ENCODE measurements around the gene EPDR1.

Gene EPDR1

DNA sequence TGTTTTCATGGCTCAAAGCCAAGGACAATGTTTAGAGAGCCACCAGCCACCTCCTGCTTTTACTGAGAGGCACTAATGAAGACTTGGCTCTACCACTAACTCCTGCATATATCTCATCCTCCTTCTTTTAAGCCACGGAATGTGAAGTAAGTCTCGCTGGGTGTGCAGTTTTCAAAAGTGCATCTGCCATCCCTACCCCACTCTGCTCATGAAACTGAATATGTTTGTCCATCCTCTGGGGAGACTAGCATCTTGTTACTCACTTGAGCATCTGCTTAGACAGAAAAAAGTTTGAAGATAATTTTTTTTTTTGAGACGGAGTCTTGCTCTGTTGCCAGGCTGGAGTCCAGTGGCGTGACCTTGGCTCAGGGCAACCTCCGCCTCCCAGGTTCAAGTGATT is 40.8 kb downstream of the EPDR1 start:
- H3K27ac ChIP-seq (ENCODE audit: low read depth, low read length), result no peak overlapping the region
- no peak overlapping the region for H3K4me2 ChIP-seq (ENCODE audit: low read depth, low read length, poor library complexity, severe bottlenecking)
- H3K9me2 ChIP-seq (replicated peaks; ENCODE audit: insufficient read depth, low read length), result no peaks in the 10 kb centered on the region
- H3F3A ChIP-seq (ENCODE audit: insufficient read depth), result no peaks in the 10 kb centered on the region
- no peaks in the 10 kb centered on the region for H3K9me3 ChIP-seq (ENCODE audit: insufficient read depth, low read length)
- H3K79me2 ChIP-seq (ENCODE audit: insufficient read depth, low read length), result no peaks in the 10 kb centered on the region
- no peak overlapping the region for H2AFZ ChIP-seq (ENCODE audit: low read depth, low read length, severe bottlenecking)
- H3K27me3 ChIP-seq (ENCODE audit: low read length), result no peaks in the 10 kb centered on the region
- H3K4me3 ChIP-seq (ENCODE audit: insufficient read depth, low read length, poor library complexity, severe bottlenecking), result no peak overlapping the region
- no peaks in the 10 kb centered on the region for H3K36me3 ChIP-seq (ENCODE audit: low read length)
- no peaks in the 10 kb centered on the region for H4K20me1 ChIP-seq (ENCODE audit: low read depth, low read length)
- H3K9ac ChIP-seq (ENCODE audit: low read length), result no peak overlapping the region
- no peak for TF ChIP-seq EZH2phosphoT487 (conservative IDR thresholded peaks at IDR 0.05; ENCODE audit: low read length)
- TF ChIP-seq, protein P1, sequence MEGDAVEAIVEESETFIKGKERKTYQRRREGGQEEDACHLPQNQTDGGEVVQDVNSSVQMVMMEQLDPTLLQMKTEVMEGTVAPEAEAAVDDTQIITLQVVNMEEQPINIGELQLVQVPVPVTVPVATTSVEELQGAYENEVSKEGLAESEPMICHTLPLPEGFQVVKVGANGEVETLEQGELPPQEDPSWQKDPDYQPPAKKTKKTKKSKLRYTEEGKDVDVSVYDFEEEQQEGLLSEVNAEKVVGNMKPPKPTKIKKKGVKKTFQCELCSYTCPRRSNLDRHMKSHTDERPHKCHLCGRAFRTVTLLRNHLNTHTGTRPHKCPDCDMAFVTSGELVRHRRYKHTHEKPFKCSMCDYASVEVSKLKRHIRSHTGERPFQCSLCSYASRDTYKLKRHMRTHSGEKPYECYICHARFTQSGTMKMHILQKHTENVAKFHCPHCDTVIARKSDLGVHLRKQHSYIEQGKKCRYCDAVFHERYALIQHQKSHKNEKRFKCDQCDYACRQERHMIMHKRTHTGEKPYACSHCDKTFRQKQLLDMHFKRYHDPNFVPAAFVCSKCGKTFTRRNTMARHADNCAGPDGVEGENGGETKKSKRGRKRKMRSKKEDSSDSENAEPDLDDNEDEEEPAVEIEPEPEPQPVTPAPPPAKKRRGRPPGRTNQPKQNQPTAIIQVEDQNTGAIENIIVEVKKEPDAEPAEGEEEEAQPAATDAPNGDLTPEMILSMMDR (IDR thresholded peaks at IDR 0.05; ENCODE audit: insufficient read depth, low read length, poor library complexity, severe bottlenecking), result no peak

DNA sequence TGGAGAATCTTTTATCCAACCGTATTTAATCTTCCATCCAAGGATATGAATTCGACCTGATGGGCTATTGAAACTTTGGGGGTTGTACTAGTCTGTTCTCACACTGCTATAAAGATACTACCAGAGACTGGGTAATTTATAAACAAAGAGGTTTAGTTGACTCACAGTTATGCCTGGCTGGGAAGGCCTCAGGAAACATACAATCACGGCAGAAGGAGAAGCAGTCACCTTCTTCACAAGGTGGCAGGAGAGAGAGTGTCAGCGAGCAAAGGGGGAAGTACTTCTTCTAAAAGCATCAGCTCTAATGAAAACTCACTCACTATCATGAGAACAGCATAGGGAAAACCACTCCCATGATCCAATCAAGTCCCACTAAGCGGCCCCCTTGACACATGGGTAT is 43.8 kb downstream of the EPDR1 start:
- Histone ChIP-seq H3K9ac (ENCODE audit: low read length) (no peak overlapping the region), H3K9me2 (replicated peaks; ENCODE audit: insufficient read depth, low read length) (no peaks in the 10 kb centered on the region), H3K36me3 (ENCODE audit: low read length) (no peaks in the 10 kb centered on the region), H2AFZ (ENCODE audit: low read depth, low read length, severe bottlenecking) (no peak overlapping the region), H3K79me2 (ENCODE audit: insufficient read depth, low read length) (no peaks in the 10 kb centered on the region), H3K4me3 (ENCODE audit: insufficient read depth, low read length, poor library complexity, severe bottlenecking) (no peak overlapping the region), H3F3A (ENCODE audit: insufficient read depth) (no peaks in the 10 kb centered on the region), H3K4me2 (ENCODE audit: low read depth, low read length, poor library complexity, severe bottlenecking) (no peak overlapping the region), H3K27me3 (ENCODE audit: low read length) (no peaks in the 10 kb centered on the region), H3K27ac (ENCODE audit: low read depth, low read length) (no peak overlapping the region), H4K20me1 (ENCODE audit: low read depth, low read length) (no peaks in the 10 kb centered on the region), H3K9me3 (ENCODE audit: insufficient read depth, low read length) (no peaks in the 10 kb centered on the region)
- no peak for TF ChIP-seq EZH2phosphoT487 (conservative IDR thresholded peaks at IDR 0.05; ENCODE audit: low read length)

DNA sequence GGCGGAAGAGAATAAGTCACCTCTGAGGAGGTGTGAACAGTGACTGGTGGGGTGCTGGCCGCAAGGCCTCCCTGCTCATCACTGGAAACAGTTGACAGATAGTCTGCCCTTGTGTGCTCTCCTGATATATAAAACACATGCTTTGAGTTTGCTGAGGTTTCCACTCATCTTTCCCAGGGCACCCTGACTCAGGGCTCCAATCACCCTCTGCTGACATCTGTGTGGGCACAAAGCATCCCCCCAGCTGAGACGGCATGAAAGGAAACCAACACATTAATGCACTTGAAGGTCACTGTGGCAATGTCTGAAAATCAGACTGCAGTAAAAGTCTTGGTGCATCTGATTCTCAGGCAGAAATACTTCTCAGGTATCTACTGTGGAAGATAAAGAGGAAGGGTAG is 49.8 kb downstream of the EPDR1 start:
- TF ChIP-seq, protein P1 (IDR thresholded peaks at IDR 0.05; ENCODE audit: insufficient read depth, low read length, poor library complexity, severe bottlenecking), result no peak
- TF ChIP-seq EZH2phosphoT487 (conservative IDR thresholded peaks at IDR 0.05; ENCODE audit: low read length), result no peak
- Histone ChIP-seq H3K9ac (ENCODE audit: low read length) (no peak overlapping the region), H3F3A (ENCODE audit: insufficient read depth) (no peaks in the 10 kb centered on the region), H3K9me2 (replicated peaks; ENCODE audit: insufficient read depth, low read length) (no peaks in the 10 kb centered on the region), H3K27me3 (ENCODE audit: low read length) (no peaks in the 10 kb centered on the region), H3K4me2 (ENCODE audit: low read depth, low read length, poor library complexity, severe bottlenecking) (no peak overlapping the region), H3K27ac (ENCODE audit: low read depth, low read length) (no peak overlapping the region), H3K4me3 (ENCODE audit: insufficient read depth, low read length, poor library complexity, severe bottlenecking) (no peak overlapping the region), H3K79me2 (ENCODE audit: insufficient read depth, low read length) (no peaks in the 10 kb centered on the region), H2AFZ (ENCODE audit: low read depth, low read length, severe bottlenecking) (no peak overlapping the region), H3K9me3 (ENCODE audit: insufficient read depth, low read length) (no peaks in the 10 kb centered on the region), H4K20me1 (ENCODE audit: low read depth, low read length) (no peaks in the 10 kb centered on the region), H3K36me3 (ENCODE audit: low read length) (no peaks in the 10 kb centered on the region)

DNA sequence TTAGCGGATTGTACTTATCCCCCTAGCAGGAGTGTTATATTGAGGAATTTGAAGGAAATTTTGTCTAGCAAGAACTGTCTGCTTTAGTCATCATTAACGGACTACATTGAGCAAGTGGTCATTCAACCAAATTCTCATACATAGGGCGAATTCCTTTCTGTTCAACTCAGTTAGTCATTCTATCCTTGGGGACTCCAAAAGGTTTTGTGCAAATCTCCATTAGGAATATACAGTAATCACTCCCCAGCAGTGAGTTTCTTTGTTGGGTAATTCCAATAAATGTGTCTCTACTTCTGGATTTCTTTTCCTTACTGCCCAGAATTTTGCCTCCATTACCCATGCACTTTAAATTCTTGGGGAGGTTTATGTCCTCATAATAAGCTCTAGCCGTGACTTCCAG is 51.1 kb downstream of the EPDR1 start:
- H3K4me2 ChIP-seq (ENCODE audit: low read depth, low read length, poor library complexity, severe bottlenecking), result no peak overlapping the region
- no peak overlapping the region for H2AFZ ChIP-seq (ENCODE audit: low read depth, low read length, severe bottlenecking)
- no peaks in the 10 kb centered on the region for H3K9me2 ChIP-seq (replicated peaks; ENCODE audit: insufficient read depth, low read length)
- no peaks in the 10 kb centered on the region for H3K9me3 ChIP-seq (ENCODE audit: insufficient read depth, low read length)
- H3K27me3 ChIP-seq (ENCODE audit: low read length), result no peaks in the 10 kb centered on the region
- no peaks in the 10 kb centered on the region for H4K20me1 ChIP-seq (ENCODE audit: low read depth, low read length)
- no peak overlapping the region for H3K4me3 ChIP-seq (ENCODE audit: insufficient read depth, low read length, poor library complexity, severe bottlenecking)
- H3K27ac ChIP-seq (ENCODE audit: low read depth, low read length), result no peak overlapping the region
- H3K79me2 ChIP-seq (ENCODE audit: insufficient read depth, low read length), result no peaks in the 10 kb centered on the region
- H3F3A ChIP-seq (ENCODE audit: insufficient read depth), result no peaks in the 10 kb centered on the region
- no peaks in the 10 kb centered on the region for H3K36me3 ChIP-seq (ENCODE audit: low read length)
- H3K9ac ChIP-seq (ENCODE audit: low read length), result no peak overlapping the region
- TF ChIP-seq EZH2phosphoT487 (conservative IDR thresholded peaks at IDR 0.05; ENCODE audit: low read length), result no peak
- TF ChIP-seq, protein P1 (IDR thresholded peaks at IDR 0.05; ENCODE audit: insufficient read depth, low read length, poor library complexity, severe bottlenecking), result no peak

Measured in SU-DHL-6 (cell line).